Cardiac fibroblast (primary cell): ENCODE results near the gene CNTNAP5.

Source experiments
- DNase-seq, 2 donors: peaks; one replicate each; pipeline versions ENCODE4 v3.0.0 to v3.0.0-alpha.2; 2010; ENCODE audit warnings: low read depth in 2 of 2
- H3K4me3 ChIP-seq, 2 donors: replicated peaks in 1 of 2; 1 replicate in 1 of 2; 2 replicates in 1 of 2; pipeline ENCODE4 v1.5.1; 2011; ENCODE audit warnings: low read depth in 2 of 2, low read length in 2 of 2, mild to moderate bottlenecking in 2 of 2, moderate library complexity in 1 of 2
- CTCF ChIP-seq: IDR thresholded peaks from one replicate; pipeline ENCODE4 v1.5.1; 2011; ENCODE audit warnings: low read depth, mild to moderate bottlenecking, low read length, inconsistent platforms

CNTNAP5 gene

DNA sequence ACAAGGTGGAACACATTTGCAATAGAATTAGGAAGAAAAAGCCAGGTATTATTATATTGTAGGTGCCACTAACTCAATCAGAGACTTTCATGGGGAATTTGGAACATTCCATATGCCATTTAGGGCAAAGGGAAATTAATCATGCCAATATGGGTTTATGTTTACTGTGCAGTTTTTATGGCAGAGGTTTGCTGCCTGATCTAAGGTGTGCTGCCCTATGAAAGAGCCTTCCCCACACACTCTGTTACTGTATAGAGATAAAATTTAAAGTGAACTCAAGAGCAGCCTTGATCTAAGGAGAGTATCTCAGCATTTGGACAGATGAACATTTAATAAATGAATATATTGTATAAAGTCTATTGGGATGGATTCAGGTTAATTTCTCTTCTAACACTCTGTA, 771.6 kb downstream of the CNTNAP5 start:
- no peak overlapping the region for H3K4me3 ChIP-seq
- no peak for TF ChIP-seq CTCF
- no peak for DNase-seq

GRCh38 chr2:124797049-124797448, 772.0 kb downstream of the CNTNAP5 start:
- no peak for TF ChIP-seq CTCF
- no peak overlapping the region for H3K4me3 ChIP-seq
- DNase-seq, result no peak

- TF ChIP-seq CTCF, result no peak
- no peak overlapping the region for H3K4me3 ChIP-seq
- peak; percentile 14 to 49 for DNase-seq
Measured at GRCh38 chr2:124798551-124798950, 773.5 kb downstream of the CNTNAP5 start.

DNA sequence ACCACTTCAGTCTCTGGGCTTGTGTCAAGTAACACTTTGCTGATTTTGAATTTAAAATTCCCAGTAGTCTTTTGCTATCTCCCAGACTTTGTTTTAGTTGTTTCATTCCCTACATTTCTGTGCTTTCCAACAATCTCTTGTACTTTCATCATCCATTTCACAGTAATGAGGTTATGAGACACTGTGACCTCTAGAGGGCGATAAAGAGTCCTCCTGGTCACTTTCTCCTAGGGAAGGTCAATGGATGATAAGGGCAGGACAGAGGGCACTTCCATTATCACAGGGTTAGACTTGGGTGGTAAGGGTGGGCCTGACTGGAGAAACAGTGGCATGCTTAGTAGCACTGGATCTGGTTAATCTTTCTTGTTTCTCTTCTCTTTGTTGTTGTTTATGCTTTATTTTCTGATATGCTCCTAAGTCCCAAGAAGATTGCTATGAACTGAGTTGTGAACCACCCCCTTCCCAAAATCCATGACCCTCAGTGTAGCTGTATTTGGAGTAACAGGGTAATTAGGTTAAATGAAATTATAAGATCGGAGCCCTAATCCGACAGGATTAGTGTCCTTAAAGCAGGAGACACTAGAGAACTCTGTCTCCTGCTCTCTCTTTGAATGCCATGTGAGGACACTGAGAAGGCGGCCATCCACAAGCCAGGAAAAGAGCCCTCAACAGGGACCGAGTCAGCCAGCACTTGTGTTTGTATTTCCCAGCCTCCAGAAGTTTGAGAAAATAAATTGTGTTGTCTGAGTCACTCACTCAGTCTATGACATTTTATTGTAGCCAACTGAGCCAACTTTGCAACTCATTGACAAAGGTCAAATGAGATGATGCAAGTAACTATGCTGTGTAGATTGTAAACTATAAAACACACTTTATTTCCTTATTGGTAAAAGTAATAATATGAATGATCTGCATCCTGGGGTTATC, 779.2 kb downstream of the CNTNAP5 start:
- H3K4me3 ChIP-seq, result no peak overlapping the region
- TF ChIP-seq CTCF, result peak; percentile 51
- DNase-seq, result peak; percentile 31 to 53

DNA sequence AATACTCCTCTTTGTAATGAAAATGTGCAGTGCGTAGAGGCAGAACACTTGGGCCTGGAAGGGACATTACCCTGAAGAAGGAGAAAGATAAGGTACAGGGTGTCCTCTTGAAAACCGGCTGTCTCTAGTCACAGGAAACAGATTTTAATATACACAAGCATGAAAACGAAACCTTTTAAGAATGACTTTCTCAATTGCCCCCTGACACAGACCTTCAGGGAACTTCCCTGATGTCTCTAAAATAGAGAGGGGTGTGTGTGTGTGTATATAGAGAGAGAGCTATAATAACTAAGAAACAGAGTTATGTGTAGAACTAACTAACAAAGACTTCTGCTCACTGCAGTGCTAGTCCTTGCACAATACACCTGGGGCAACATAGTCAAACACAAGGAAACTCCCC, 780.0 kb downstream of the CNTNAP5 start:
- no peak for TF ChIP-seq CTCF
- H3K4me3 ChIP-seq, result no peak overlapping the region
- DNase-seq, result no peak

DNA sequence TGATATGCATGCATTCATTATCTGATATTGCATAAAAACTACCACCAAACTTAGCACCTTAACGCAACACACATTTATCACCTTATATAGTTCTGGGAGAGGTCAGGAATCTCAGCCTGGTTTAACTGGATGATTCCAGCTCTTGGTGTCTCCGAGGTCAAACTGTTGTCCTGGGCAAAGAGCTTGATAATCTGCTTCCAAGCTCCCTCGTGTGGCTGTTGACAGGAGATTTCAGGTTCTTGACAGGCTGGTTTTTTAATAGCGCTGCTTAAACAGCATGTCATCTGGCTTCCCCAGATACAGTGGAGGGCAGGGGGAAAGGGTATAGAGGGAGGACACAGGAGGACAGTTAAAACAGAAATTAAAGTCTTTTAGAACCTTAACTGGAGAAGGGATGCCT, 785.0 kb downstream of the CNTNAP5 start:
- peak; percentile 3 to 15 for DNase-seq
- no peak for TF ChIP-seq CTCF
- H3K4me3 ChIP-seq, result no peak overlapping the region
